Activated CD8-positive, alpha-beta T cell treated with anti-CD3 and anti-CD28 coated beads for 36 hours (primary cell): ENCODE results near the gene RAB22A. TPM values are rescaled to one million over a fixed set of nuclear protein-coding genes. Genes with fewer than 3 reads are reported as not detected.

Experiments used
- ATAC-seq: fragments of 200-7000 bp; cut with Tn5 transposase; one replicate; pipeline ENCODE4 v1.10.0; 2021; ENCODE audit warnings: mild to moderate bottlenecking, moderate library complexity
- CTCF ChIA-PET: fragments of 350-600 bp; sonication (Branson Sonifier 250); formaldehyde crosslinking; loops from one replicate; lab custom pipeline; 2021; ENCODE audit warnings: antibody characterized with exemption; lab: Charles Lee
- POLR2A ChIA-PET: fragments of 350-600 bp; sonication (Branson Sonifier 250); formaldehyde crosslinking; loops from one replicate; lab custom pipeline; 2021; ENCODE audit warnings: antibody characterized with exemption; lab: Charles Lee
- DNase-seq: peaks from one replicate; pipeline ENCODE4 v3.0.0-alpha.2; 2020
- H3K27ac Mint-ChIP-seq: one replicate; pipeline ENCODE4 v1.8.0; 2021; ENCODE audit warnings: mild to moderate bottlenecking, mixed read lengths
- H3K27me3 Mint-ChIP-seq: one replicate; pipeline ENCODE4 v1.8.0; 2021; ENCODE audit warnings: mixed read lengths
- H3K36me3 Mint-ChIP-seq: one replicate; pipeline ENCODE4 v1.8.0; 2021; ENCODE audit warnings: low read depth, mixed read lengths
- H3K4me1 Mint-ChIP-seq: one replicate; pipeline ENCODE4 v1.8.0; 2021; ENCODE audit warnings: low read depth, mixed read lengths
- H3K4me3 Mint-ChIP-seq: one replicate; pipeline ENCODE4 v1.8.0; 2021; ENCODE audit warnings: mild to moderate bottlenecking, moderate library complexity, mixed read lengths
- H3K9me3 Mint-ChIP-seq: one replicate; pipeline ENCODE4 v1.8.0; 2021; ENCODE audit warnings: mixed read lengths
- intact Hi-C: fragments of 100-400 bp; cut with micrococcal nuclease; formaldehyde crosslinking; loops from one replicate; pipeline ENCODE4 v1.10.0; 2022
- total RNA-seq, 2 experiments: library from RNA; stranded (reverse); gene quantifications; one replicate each; pipeline ENCODE4 v1.2.3, GENCODE V29; 2021
- TF ChIP-seq, protein P1 (sequence below): fragments of 200-600 bp; IDR thresholded peaks from one replicate; pipeline ENCODE4 v1.8.0; 2022; ENCODE audit warnings: antibody characterized with exemption, mild to moderate bottlenecking

The RAB22A gene
- total RNA-seq, 2 experiments from 2014 or later: 8.3 to 9.0 TPM

GRCh38 chr20:58330687-58331086 is 21.2 kb downstream of the RAB22A start:
- Mint-ChIP-seq H3K36me3 (peaks cover 7% of the 10 kb centered on the region), H3K4me3 (no peak overlapping the region), H3K27me3 (no peaks in the 10 kb centered on the region), H3K4me1 (peaks cover 39% of the 10 kb centered on the region), H3K9me3 (no peaks in the 10 kb centered on the region), H3K27ac (no peak overlapping the region)
- CTCF ChIA-PET: no interaction called here
- no peak for DNase-seq
- intact Hi-C loops: no loop called here
- ATAC-seq: no peak
- TF ChIP-seq, protein P1, sequence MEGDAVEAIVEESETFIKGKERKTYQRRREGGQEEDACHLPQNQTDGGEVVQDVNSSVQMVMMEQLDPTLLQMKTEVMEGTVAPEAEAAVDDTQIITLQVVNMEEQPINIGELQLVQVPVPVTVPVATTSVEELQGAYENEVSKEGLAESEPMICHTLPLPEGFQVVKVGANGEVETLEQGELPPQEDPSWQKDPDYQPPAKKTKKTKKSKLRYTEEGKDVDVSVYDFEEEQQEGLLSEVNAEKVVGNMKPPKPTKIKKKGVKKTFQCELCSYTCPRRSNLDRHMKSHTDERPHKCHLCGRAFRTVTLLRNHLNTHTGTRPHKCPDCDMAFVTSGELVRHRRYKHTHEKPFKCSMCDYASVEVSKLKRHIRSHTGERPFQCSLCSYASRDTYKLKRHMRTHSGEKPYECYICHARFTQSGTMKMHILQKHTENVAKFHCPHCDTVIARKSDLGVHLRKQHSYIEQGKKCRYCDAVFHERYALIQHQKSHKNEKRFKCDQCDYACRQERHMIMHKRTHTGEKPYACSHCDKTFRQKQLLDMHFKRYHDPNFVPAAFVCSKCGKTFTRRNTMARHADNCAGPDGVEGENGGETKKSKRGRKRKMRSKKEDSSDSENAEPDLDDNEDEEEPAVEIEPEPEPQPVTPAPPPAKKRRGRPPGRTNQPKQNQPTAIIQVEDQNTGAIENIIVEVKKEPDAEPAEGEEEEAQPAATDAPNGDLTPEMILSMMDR: no peak
- POLR2A ChIA-PET: interaction anchor here (1.9 kb wide), 1 partner anchor 11 kb away, joined by 4 read pairs; no protein-coding TSS in a partner anchor

- no peak for ATAC-seq
- CTCF ChIA-PET: interaction anchor here (0.9 to 1.7 kb wide), 3 partner anchors 9 to 122 kb away, joined by 3 to 5 read pairs (median 3); no protein-coding TSS in a partner anchor
These were observed 22.5 kb downstream of the RAB22A start for GRCh38 chr20:58331961-58332551.

DNA sequence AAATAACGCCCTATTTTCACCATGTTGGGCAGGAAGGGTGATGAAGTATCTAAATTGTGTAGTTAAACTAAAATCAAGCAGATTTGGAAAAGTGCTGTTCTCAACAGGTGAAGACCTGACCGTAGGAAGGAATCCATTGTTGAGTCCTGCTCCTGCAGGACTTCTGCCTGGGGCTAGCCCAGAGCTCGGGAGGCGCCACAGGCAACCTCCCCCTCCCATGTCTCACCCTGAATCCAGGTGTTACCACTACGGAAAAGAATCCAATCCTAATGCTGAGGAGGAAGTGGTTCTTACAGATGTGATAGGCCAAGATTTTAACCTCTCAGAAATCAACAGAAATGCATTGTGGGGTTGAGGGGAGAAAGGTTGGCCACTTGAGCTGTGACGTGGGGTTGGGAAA is 30.2 kb downstream of the RAB22A start:
- ChIA-PET POLR2A (interaction anchor here (1.3 kb wide), 1 partner anchor 23 kb away, joined by 3 read pairs; no protein-coding TSS in a partner anchor), CTCF (no interaction called here)
- ATAC-seq (no peak), DNase-seq (no peak)
- peaks cover 17% of the 10 kb centered on the region for H3K36me3 Mint-ChIP-seq
- H3K4me3 Mint-ChIP-seq: no peak overlapping the region
- no peaks in the 10 kb centered on the region for H3K9me3 Mint-ChIP-seq
- H3K27ac Mint-ChIP-seq: no peak overlapping the region
- TF ChIP-seq, protein P1: no peak
- no peaks in the 10 kb centered on the region for H3K27me3 Mint-ChIP-seq
- intact Hi-C loops: no loop called here
- H3K4me1 Mint-ChIP-seq: peaks cover 22% of the 10 kb centered on the region

More at GRCh38 chr20:58331961-58332551, 22.5 kb downstream of the RAB22A start:
- Mint-ChIP-seq H3K9me3 (no peaks in the 10 kb centered on the region), H3K4me3 (no peak overlapping the region), H3K27ac (no peak overlapping the region), H3K4me1 (peaks cover 27% of the 10 kb centered on the region), H3K36me3 (peaks cover 7% of the 10 kb centered on the region), H3K27me3 (no peaks in the 10 kb centered on the region)
- POLR2A ChIA-PET: interaction anchor here (1.0 to 1.9 kb wide), 2 partner anchors 9 to 56 kb away, joined by 3 to 4 read pairs; partner anchors contain the start of gene VAPB
- no peak for DNase-seq
- intact Hi-C loops: no loop called here
- TF ChIP-seq, protein P1: no peak

- peaks cover 18% of the 10 kb centered on the region for H3K36me3 Mint-ChIP-seq
- H3K4me3 Mint-ChIP-seq: no peak overlapping the region
- H3K4me1 Mint-ChIP-seq: peaks cover 22% of the 10 kb centered on the region
- H3K27ac Mint-ChIP-seq: no peak overlapping the region
- CTCF ChIA-PET: no interaction called here
- no peaks in the 10 kb centered on the region for H3K27me3 Mint-ChIP-seq
- DNase-seq: no peak
- TF ChIP-seq, protein P1: no peak
- ATAC-seq: no peak
- no peaks in the 10 kb centered on the region for H3K9me3 Mint-ChIP-seq
- intact Hi-C loops: no loop called here
- POLR2A ChIA-PET: interaction anchor here (1.1 to 1.3 kb wide), 2 partner anchors 22 to 23 kb away, joined by 3 read pairs; no protein-coding TSS in a partner anchor
These were observed 30.6 kb downstream of the RAB22A start for GRCh38 chr20:58340151-58340550.

GRCh38 chr20:58340853-58341252 is 31.3 kb downstream of the RAB22A start:
- Mint-ChIP-seq H3K4me3 (no peak overlapping the region), H3K27ac (peak overlapping the region; percentile 51), H3K36me3 (peaks cover 25% of the 10 kb centered on the region), H3K27me3 (no peaks in the 10 kb centered on the region), H3K9me3 (no peaks in the 10 kb centered on the region), H3K4me1 (peaks cover 22% of the 10 kb centered on the region)
- TF ChIP-seq, protein P1: no peak
- intact Hi-C loops: no loop called here
- POLR2A ChIA-PET: interaction anchor here (0.6 to 1.5 kb wide), 3 partner anchors 9 to 35 kb away, joined by 3 read pairs; no protein-coding TSS in a partner anchor
- DNase-seq (no peak), ATAC-seq (no peak)
- CTCF ChIA-PET: interaction anchor here (0.8 to 1.4 kb wide), 2 partner anchors 9 to 161 kb away, joined by 3 read pairs; no protein-coding TSS in a partner anchor
